IPS DF 4.7 (cell line): Measurements from ENCODE around the gene PHACTR1.

ENCODE experiments used
- DNase-seq: peaks from one replicate; pipeline ENCODE4 v3.0.0-alpha.2; 2013; ENCODE audit warnings: low spot score; ENCODE audit errors: extremely low read depth

Gene PHACTR1

GRCh38 chr6:12848964-12849808 lies 132.6 kb downstream of the PHACTR1 start:
- DNase-seq, result no peak

DNA sequence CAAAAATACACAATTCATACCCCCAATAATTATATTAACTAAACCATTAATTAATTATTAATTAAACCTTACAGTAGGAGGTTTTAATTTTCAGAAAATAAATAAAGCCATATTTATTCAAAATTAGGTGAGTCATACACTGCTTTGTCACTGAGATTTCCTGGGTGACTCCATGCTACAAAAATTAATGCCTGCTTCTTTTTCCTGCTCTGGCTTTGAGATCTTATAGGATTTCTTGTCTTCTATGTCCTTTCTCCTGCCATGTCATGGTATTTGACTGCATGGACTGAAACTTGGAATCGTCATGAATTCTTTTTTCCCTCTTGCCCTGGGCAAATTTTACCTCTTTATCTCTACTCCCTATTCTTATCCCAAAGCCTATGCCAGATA lies 133.2 kb downstream of the PHACTR1 start:
- no peak for DNase-seq

GRCh38 chr6:12851123-12851695 lies 134.6 kb downstream of the PHACTR1 start:
- no peak for DNase-seq

GRCh38 chr6:12861603-12862002 lies 145.0 kb downstream of the PHACTR1 start:
- DNase-seq, result no peak

GRCh38 chr6:12865117-12865516 lies 148.6 kb downstream of the PHACTR1 start:
- DNase-seq, result no peak

GRCh38 chr6:12865671-12866181 lies 149.2 kb downstream of the PHACTR1 start:
- no peak for DNase-seq

DNA sequence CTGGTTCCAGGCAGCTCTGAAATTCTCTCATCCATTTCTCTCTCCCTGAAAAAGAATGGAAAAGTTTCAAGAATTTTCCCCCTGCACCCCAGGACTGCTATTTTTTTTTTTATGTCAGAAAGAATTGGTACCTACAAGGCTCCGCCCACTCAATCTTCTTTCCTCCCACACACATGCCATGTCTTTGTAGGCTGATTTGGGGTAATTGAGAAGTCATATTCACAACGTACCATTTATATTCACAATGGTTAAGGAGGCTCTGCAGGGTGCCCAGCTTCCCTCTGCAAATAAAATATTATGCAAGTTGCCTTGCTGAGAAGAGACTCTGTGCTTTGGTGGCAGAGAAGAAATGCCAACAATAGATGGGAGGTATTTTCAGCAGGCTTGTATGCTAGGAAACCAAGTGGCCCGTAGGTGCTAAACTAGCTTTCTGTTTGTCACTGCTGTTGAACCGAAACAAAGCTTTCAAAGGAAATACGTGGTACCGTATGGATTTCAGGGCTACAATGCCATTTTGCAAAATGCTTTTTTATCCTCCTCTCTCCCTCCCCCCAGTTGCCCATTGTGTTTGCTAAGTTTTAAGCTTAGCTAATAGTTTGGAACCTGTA lies 150.0 kb downstream of the PHACTR1 start:
- no peak for DNase-seq

DNA sequence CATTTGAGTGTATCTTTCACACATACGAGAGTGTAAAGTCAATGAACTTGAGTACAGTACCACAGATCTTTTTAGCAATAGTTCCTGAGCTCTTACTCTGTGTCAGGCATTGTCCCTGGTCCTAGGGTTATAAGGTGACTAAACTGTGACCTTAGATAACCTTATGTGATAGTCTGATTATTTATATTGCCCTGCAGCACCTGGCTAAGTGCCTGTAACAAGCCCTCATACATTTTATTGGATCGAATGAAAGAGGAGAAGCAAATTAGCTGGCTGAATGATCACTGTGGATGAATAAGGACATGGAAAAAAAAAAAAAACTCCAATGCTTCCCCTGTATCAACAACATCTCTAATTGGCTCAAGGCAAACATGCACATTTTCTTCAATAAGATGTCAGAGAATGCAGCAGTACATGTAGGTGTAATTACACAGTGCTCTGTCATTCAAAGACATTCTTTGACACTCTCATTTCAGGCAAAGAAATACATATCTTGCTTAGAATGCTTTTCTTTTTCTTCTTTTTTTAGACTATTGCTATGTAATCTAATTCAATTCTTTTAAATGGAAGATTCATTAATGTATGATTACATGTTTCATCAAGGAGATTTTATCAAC lies 153.4 kb downstream of the PHACTR1 start:
- DNase-seq, result no peak

GRCh38 chr6:12873691-12874090 lies 157.1 kb downstream of the PHACTR1 start:
- no peak for DNase-seq

DNA sequence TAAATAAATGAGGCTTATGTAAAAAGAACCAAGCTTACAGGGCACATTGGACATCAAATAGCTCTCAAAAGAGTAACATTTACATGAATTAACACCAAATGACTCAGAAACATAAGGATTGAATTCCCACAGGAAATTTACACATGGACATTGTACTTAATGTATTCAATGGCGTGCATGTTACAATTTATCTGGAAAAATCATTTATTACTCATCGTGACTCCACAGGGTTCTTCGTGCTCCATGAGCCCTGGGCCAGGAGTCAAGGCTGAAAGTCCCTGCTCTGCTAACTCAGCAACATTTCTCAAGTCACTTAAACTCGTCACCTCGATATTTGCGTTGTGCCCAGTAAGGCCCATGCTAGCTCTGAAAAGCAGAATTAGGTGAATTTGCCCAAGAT lies 158.5 kb downstream of the PHACTR1 start:
- DNase-seq, result no peak

DNA sequence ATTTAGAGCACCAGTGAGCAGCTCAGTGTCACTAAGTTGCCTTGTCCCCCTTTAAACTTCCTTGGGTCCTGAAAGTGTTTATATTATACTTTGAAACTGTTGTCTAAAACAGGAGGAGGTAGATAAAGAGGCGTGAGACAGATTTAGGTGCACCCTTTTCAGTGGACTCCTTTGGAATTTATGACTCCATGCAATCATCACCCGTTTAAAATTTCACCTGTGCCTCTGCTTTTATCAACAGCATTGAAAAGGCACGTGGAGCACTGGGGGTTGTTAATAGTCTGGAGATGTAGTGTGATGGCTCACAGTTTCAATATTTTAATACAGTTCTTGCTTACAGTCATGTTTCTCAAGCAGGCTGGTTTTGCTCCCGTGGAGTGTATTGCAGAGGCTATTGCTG lies 162.2 kb downstream of the PHACTR1 start:
- DNase-seq, result no peak

DNA sequence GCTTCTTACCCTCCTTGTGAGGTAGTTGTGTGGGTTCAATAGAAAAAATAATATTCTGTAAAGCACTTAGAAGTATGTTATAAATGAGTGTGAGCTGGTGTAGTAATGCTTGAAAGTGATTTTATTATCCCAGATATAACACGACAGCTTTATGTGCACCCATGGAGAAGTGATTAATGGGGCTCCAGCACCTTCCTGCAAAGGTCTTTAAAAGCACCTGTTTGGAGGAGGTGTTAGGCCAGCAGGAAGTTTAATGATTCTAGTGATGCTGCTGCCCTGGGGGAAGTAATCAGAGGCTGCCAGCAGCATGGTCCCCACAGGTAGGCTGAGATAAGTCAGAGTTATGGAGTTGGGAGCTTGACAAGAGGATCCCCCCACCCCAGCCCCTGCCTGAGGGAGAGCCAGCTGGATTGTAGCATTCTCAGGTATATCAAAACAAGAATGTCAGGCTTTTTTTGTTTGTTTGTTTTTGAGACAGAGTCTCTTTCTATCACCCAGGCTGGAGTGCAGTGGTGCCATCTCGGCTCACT lies 166.3 kb downstream of the PHACTR1 start:
- DNase-seq, result no peak

DNA sequence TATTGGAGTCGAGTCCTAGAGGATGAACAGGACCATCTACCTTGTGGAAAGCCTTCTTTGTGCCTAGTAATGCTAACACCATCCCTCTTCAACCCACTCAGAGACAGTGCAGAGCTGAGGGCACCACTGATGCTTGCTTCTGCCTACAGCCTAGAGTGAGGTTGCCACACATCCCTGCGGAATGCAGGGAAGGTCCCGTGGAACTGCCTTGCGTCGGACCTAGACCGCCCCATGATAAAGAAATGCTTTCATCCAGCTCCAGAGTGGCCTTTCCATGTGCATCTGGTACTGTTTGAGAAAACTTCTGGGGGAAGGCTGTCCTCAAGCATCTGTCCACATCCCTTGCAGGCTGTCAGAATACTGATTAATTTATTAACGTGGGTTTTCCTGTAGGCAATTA lies 168.4 kb downstream of the PHACTR1 start:
- DNase-seq, result no peak

- peak; percentile 64 for DNase-seq
These were observed 170.6 kb downstream of the PHACTR1 start for GRCh38 chr6:12886961-12887775.

DNA sequence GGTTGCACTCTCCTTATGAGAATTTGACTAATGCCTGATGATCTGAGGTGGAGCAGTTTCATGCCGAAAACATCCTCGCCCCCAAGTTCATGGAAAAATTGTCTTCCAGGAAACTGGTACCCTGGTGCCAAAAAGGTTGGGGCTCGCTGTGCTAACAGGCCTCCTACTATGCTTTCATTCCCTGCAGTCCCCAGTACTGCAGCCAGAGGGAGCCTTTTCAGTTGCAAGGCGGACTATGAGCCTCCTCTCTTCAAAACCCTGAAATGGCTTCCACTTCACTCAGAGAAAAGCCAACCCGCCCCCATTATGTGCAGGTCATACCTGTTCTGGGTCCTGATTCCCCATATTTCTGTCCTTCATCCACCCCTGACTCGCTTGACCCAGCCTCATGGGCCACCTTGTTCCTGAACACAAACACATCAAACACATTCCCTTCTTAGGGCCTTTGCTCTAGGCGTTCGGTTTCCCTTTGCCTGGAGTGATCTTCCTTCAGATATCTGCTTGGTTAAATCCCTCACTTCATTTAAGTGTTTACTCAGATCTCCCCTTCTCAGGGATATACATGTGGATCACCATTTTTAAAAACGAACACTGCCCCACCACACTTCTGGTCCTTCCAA lies 173.7 kb downstream of the PHACTR1 start:
- DNase-seq, result no peak

- no peak for DNase-seq
These were observed 175.0 kb downstream of the PHACTR1 start for GRCh38 chr6:12891595-12891994.

- no peak for DNase-seq
These were observed 175.6 kb downstream of the PHACTR1 start for GRCh38 chr6:12892151-12892550.

DNA sequence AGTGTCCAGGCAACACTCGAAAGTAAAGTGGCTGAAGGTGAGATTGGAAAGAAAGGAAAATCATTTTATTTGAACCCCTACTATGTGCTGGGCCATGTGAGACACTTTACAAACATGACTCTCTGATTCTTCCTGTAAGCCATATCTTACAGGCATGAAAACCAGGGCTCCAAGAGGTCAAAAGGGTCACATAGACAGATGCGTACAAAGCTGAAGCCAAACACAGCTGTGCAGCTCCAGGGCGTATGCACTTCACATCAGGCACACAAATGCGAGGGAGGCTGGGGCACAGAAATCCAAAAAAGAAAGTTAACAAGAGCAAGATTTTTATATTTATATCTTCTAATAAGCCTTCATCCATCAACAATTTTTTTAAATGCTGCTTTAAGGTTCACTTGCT lies 176.5 kb downstream of the PHACTR1 start:
- DNase-seq, result no peak

DNA sequence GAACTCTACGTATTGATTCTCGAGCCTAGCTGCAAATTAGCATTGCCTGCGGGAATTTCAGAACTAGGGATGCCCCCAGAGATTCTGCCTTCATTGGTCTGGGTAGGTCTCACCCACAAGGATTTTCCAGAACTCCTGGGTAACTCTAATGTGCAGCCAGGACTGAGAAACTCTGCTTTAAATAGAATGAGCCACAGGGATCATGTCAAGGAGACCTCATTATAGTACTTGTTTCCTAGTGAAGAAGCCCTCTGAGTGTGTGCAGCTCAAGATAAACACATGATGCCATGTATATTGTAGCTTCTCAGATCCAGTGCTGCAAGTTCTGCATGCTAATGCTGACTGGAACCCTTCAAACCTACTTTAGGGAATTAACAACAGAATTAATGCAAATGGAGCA lies 179.2 kb downstream of the PHACTR1 start:
- no peak for DNase-seq

- no peak for DNase-seq
These were observed 179.7 kb downstream of the PHACTR1 start for GRCh38 chr6:12896208-12896733.
